HEK293 (cell line): ENCODE measurements around the gene MC1R.

Source experiments
- CTCF ChIA-PET: fragments of 350-600 bp; formaldehyde crosslinking; extraction: SDS; loops from one replicate; lab custom pipeline; 2021; ENCODE audit warnings: antibody characterized with exemption; lab: Yijun Ruan, JAX
- POLR2A ChIA-PET: fragments of 300-600 bp; formaldehyde crosslinking; extraction: SDS; loops from one replicate; lab custom pipeline; 2020; ENCODE audit warnings: antibody characterized with exemption, inconsistent platforms; lab: Yijun Ruan, JAX
- H3K27ac ChIP-seq: fragments of 200-500 bp; sonication (Bioruptor generic); 2 replicates; pipeline ENCODE4 v1.5.1; 2014; ENCODE audit warnings: low read depth, low read length, control low read depth, inconsistent platforms; ENCODE audit errors: extremely low read depth
- H3K36me3 ChIP-seq, 2 experiments: fragments of 200-500 bp in 1 of 2; sonication (Bioruptor generic) in 1 of 2; 1 replicate in 1 of 2; 2 replicates in 1 of 2; pipeline ENCODE4 v1.5.1; 2014 to 2017; ENCODE audit warnings: inconsistent platforms in 2 of 2, low read length in 2 of 2; ENCODE audit not compliant: control insufficient read depth in 2 of 2, insufficient read depth in 1 of 2
- H3K4me1 ChIP-seq: fragments of 200-500 bp; sonication (Bioruptor generic); 2 replicates; pipeline ENCODE4 v1.5.1; 2014; ENCODE audit warnings: mild to moderate bottlenecking, low read length, inconsistent platforms; ENCODE audit not compliant: control insufficient read depth, insufficient read depth
- H3K4me3 ChIP-seq: 2 replicates; pipeline ENCODE4 v1.5.1; 2011; ENCODE audit warnings: low read depth, mild to moderate bottlenecking, control low read depth, low read length, moderate library complexity
- H3K9me3 ChIP-seq: fragments of 200-500 bp; sonication (Bioruptor generic); 2 replicates; pipeline ENCODE4 v1.5.1; 2014; ENCODE audit warnings: low read depth, low read length, inconsistent platforms; ENCODE audit not compliant: control insufficient read depth, insufficient read depth
- AEBP2 ChIP-seq: fragments of 450-650 bp; formaldehyde crosslinking; IDR thresholded peaks from 2 replicates; pipeline ENCODE4 v1.5.1; 2016; ENCODE audit warnings: missing biosample characterization, missing genetic modification characterization, borderline replicate concordance
- BCL11B ChIP-seq: fragments of 450-650 bp; formaldehyde crosslinking; IDR thresholded peaks from 2 replicates; pipeline ENCODE4 v1.5.1; 2016; ENCODE audit warnings: low read depth, missing biosample characterization, missing genetic modification characterization
- CTCF ChIP-seq: fragments of 450-650 bp; formaldehyde crosslinking; IDR thresholded peaks from 2 replicates; pipeline ENCODE4 v1.5.1; 2016; ENCODE audit warnings: missing biosample characterization, missing genetic modification characterization
- EGR2 ChIP-seq: fragments of 450-650 bp; formaldehyde crosslinking; IDR thresholded peaks from 2 replicates; pipeline ENCODE4 v1.5.1; 2016; ENCODE audit warnings: low read depth, missing biosample characterization, missing genetic modification characterization
- ZBTB48 ChIP-seq: fragments of 450-650 bp; formaldehyde crosslinking; IDR thresholded peaks from 2 replicates; pipeline ENCODE4 v1.5.1; 2016; ENCODE audit warnings: missing biosample characterization, missing genetic modification characterization
- ZFHX2 ChIP-seq: fragments of 450-650 bp; formaldehyde crosslinking; conservative IDR thresholded peaks from 2 replicates; pipeline ENCODE4 v1.5.1; 2016; ENCODE audit warnings: missing biosample characterization, missing genetic modification characterization
- ZNF132 ChIP-seq: fragments of 450-650 bp; formaldehyde crosslinking; IDR thresholded peaks from 2 replicates; pipeline ENCODE4 v1.5.1; 2017; ENCODE audit warnings: missing biosample characterization, missing genetic modification characterization, borderline replicate concordance
- ZNF214 ChIP-seq: fragments of 450-650 bp; formaldehyde crosslinking; IDR thresholded peaks from 2 replicates; pipeline ENCODE4 v1.5.1; 2017; ENCODE audit warnings: missing biosample characterization, mild to moderate bottlenecking, missing genetic modification characterization, borderline replicate concordance
- ZNF223 ChIP-seq: fragments of 450-650 bp; formaldehyde crosslinking; IDR thresholded peaks from 2 replicates; pipeline ENCODE4 v1.5.1; 2016; ENCODE audit warnings: missing biosample characterization, missing genetic modification characterization
- ZNF362 ChIP-seq: fragments of 450-650 bp; formaldehyde crosslinking; IDR thresholded peaks from 2 replicates; pipeline ENCODE4 v1.5.1; 2016; ENCODE audit warnings: missing biosample characterization, missing genetic modification characterization
- ZNF37A ChIP-seq: fragments of 450-650 bp; IDR thresholded peaks from 2 replicates; pipeline ENCODE4 v1.5.1; 2018; ENCODE audit warnings: missing biosample characterization, missing genetic modification characterization
- ZNF571 ChIP-seq: fragments of 450-650 bp; formaldehyde crosslinking; IDR thresholded peaks from 2 replicates; pipeline ENCODE4 v1.5.0; 2017; ENCODE audit warnings: missing biosample characterization, missing genetic modification characterization
- ZNF624 ChIP-seq: fragments of 450-650 bp; formaldehyde crosslinking; IDR thresholded peaks from 2 replicates; pipeline ENCODE4 v1.5.1; 2017; ENCODE audit warnings: missing biosample characterization, missing genetic modification characterization
- ZNF707 ChIP-seq: fragments of 450-650 bp; formaldehyde crosslinking; IDR thresholded peaks from 2 replicates; pipeline ENCODE4 v1.5.1; 2016; ENCODE audit warnings: missing biosample characterization, missing genetic modification characterization

MC1R gene

GRCh38 chr16:89955001-89955685, 36.5 kb downstream of the MC1R start (continued):
- TF ChIP-seq AEBP2 (tag by site-specific recombination) (no peak), ZNF571 (tag by site-specific recombination) (no peak), ZNF707 (tag by site-specific recombination) (no peak)

- TF ChIP-seq ZNF223 (tag by site-specific recombination) (no peak), ZNF132 (tag by site-specific recombination) (no peak), ZNF214 (no peak), CTCF (tag by site-specific recombination) (no peak), ZNF37A (no peak)
- Histone ChIP-seq H3K4me3 (no peak overlapping the region), H3K27ac (no peak overlapping the region), H3K9me3 (no peaks in the 10 kb centered on the region), H3K4me1 (no peaks in the 10 kb centered on the region), H3K36me3 (peaks cover 7 to 67% of the 10 kb centered on the region in 2 experiments; a peak in 2 of 3 replicates)
- POLR2A ChIA-PET: no interaction called here
- CTCF ChIA-PET: interaction anchor here (1.3 kb wide), 1 partner anchor 46 kb away, joined by 3 read pairs; no protein-coding TSS in a partner anchor
Observed at GRCh38 chr16:89956505-89957215, 38.0 kb downstream of the MC1R start.

GRCh38 chr16:89957216-89957785, 38.6 kb downstream of the MC1R start:
- no peaks in the 10 kb centered on the region for H3K4me1 ChIP-seq
- no peak overlapping the region for H3K4me3 ChIP-seq
- H3K27ac ChIP-seq: no peak overlapping the region
- CTCF ChIA-PET: interaction anchor here (1.3 kb wide), 1 partner anchor 46 kb away, joined by 3 read pairs; no protein-coding TSS in a partner anchor
- TF ChIP-seq ZNF624: no peak
- TF ChIP-seq ZBTB48 (tag by site-specific recombination): no peak
- peak; percentile 40; the same call in 1 of the 2 replicates for TF ChIP-seq EGR2 (tag by site-specific recombination)
- TF ChIP-seq ZFHX2 (tag by site-specific recombination): peak; percentile 25; the same call in 1 of the 2 replicates
- no peak for TF ChIP-seq ZNF362
- TF ChIP-seq BCL11B (tag by site-specific recombination): no peak
- H3K36me3 ChIP-seq: peaks cover 7 to 69% of the 10 kb centered on the region in 2 experiments; a peak in 2 of 3 replicates
- POLR2A ChIA-PET: no interaction called here
- H3K9me3 ChIP-seq: no peaks in the 10 kb centered on the region
